Measurements from ENCODE around the gene MT1E. TPM values are rescaled to one million over a fixed set of nuclear protein-coding genes. Genes with fewer than 3 reads are reported as not detected.

Gene MT1E
- total RNA-seq, 4 donors from 2014 or later, result 52.4 to 106 (median 88.7) TPM

GRCh38 chr16:56632156-56632847, 6.7 kb downstream of the MT1E start, which contains the start of gene MT1M:
TSS of gene MT1M (plus strand) at chr16:56632659. CDS start at chr16:56632732, 73 bp downstream.
- H3K36me3 ChIP-seq, result no peaks in the 10 kb centered on the region
- TF ChIP-seq, protein P1, sequence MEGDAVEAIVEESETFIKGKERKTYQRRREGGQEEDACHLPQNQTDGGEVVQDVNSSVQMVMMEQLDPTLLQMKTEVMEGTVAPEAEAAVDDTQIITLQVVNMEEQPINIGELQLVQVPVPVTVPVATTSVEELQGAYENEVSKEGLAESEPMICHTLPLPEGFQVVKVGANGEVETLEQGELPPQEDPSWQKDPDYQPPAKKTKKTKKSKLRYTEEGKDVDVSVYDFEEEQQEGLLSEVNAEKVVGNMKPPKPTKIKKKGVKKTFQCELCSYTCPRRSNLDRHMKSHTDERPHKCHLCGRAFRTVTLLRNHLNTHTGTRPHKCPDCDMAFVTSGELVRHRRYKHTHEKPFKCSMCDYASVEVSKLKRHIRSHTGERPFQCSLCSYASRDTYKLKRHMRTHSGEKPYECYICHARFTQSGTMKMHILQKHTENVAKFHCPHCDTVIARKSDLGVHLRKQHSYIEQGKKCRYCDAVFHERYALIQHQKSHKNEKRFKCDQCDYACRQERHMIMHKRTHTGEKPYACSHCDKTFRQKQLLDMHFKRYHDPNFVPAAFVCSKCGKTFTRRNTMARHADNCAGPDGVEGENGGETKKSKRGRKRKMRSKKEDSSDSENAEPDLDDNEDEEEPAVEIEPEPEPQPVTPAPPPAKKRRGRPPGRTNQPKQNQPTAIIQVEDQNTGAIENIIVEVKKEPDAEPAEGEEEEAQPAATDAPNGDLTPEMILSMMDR (IDR thresholded peaks at IDR 0.05), result no peak
- TF ChIP-seq POLR2A (IDR thresholded peaks at IDR 0.05), result peak in 2 of 4 donors; percentile 31 to 39
- peak within 1 kb of the TSS; percentile 21 to 71 (median 53) for H3K4me3 ChIP-seq
- WGBS, 2 donors, result 3 to 8% methylated on average over 7 to 11 of the region's 61 CpGs
- H3K27ac ChIP-seq, result peak within 1 kb of the TSS; percentile 42 to 87 (median 80)
- no peak for DNase-seq
- peaks cover 0 to 61% (median 5%) of the 10 kb centered on the region in 4 donors for H3K27me3 ChIP-seq
- no peaks in the 10 kb centered on the region for H3K9me3 ChIP-seq
- H3K4me1 ChIP-seq, result peaks cover 16 to 50% (median 16%) of the 10 kb centered on the region in 3 donors
- intact Hi-C loops (cut with DNase I), result no loop called here

GRCh38 chr16:56632848-56633365, 7.3 kb downstream of the MT1E start:
- peak overlapping the region; percentile 21 to 71 (median 53) for H3K4me3 ChIP-seq
- peak overlapping the region; percentile 42 to 87 (median 80) for H3K27ac ChIP-seq
- DNase-seq, result no peak
- peaks cover 0 to 67% (median 5%) of the 10 kb centered on the region in 4 donors for H3K27me3 ChIP-seq
- H3K4me1 ChIP-seq, result peaks cover 16 to 51% (median 16%) of the 10 kb centered on the region in 3 donors
- intact Hi-C loops (cut with DNase I), result no loop called here
- no peaks in the 10 kb centered on the region for H3K36me3 ChIP-seq
- TF ChIP-seq, protein P1 (IDR thresholded peaks at IDR 0.05), result no peak
- TF ChIP-seq POLR2A (IDR thresholded peaks at IDR 0.05), result no peak
- 50 to 76% methylated on average over 2 to 4 of the region's 6 CpGs for WGBS, 2 donors
- no peaks in the 10 kb centered on the region for H3K9me3 ChIP-seq

- no peak for TF ChIP-seq POLR2A (IDR thresholded peaks at IDR 0.05)
- TF ChIP-seq, protein P1 (IDR thresholded peaks at IDR 0.05), result no peak
- no peak for DNase-seq
- Histone ChIP-seq H3K9me3 (no peaks in the 10 kb centered on the region), H3K27me3 (peaks cover 0 to 73% (median 8%) of the 10 kb centered on the region in 4 donors), H3K36me3 (no peaks in the 10 kb centered on the region), H3K4me3 (peak overlapping the region in 3 of 4 donors; percentile 51 to 71 (median 55)), H3K4me1 (peaks cover 16 to 57% (median 22%) of the 10 kb centered on the region in 3 donors), H3K27ac (peak overlapping the region in 3 of 4 donors; percentile 13 to 87 (median 76))
- intact Hi-C loops (cut with DNase I), result no loop called here
- 59 to 74% methylated on average over 4 to 7 of the region's 7 CpGs for WGBS, 2 donors
Measured at GRCh38 chr16:56633535-56633934, 8.0 kb downstream of the MT1E start.

GRCh38 chr16:56634715-56635440, 9.3 kb downstream of the MT1E start:
- H3K4me3 ChIP-seq, result peak overlapping the region in 2 of 4 donors; percentile 34 to 51

More at GRCh38 chr16:56634715-56635440, 9.3 kb downstream of the MT1E start:
- 19 to 40% methylated on average over 16 to 32 of the region's 47 CpGs for WGBS, 2 donors
- H3K36me3 ChIP-seq, result no peaks in the 10 kb centered on the region
- H3K27ac ChIP-seq, result no peak overlapping the region
- intact Hi-C loops (cut with DNase I), result no loop called here
- peaks cover 3 to 86% (median 9%) of the 10 kb centered on the region in 4 donors for H3K27me3 ChIP-seq
- no peaks in the 10 kb centered on the region for H3K9me3 ChIP-seq
- H3K4me1 ChIP-seq, result peaks cover 16 to 64% (median 29%) of the 10 kb centered on the region in 3 donors
- TF ChIP-seq POLR2A (IDR thresholded peaks at IDR 0.05), result no peak
- TF ChIP-seq, protein P1 (IDR thresholded peaks at IDR 0.05), result no peak
- no peak for DNase-seq
